HepG2 (cell line): ENCODE results near the gene GDF9. TPM values are rescaled to one million over a fixed set of nuclear protein-coding genes. Genes with fewer than 3 reads are reported as not detected.

Experiments
- ARID2 ChIP-seq: sonication (generic); formaldehyde crosslinking; IDR thresholded peaks from 2 replicates; pipeline ENCODE4 v1.8.1; 2022; ENCODE audit warnings: mild to moderate bottlenecking, missing genetic modification reagents, borderline replicate concordance
- ATAD3A ChIP-seq: sonication (generic); formaldehyde crosslinking; IDR thresholded peaks from 2 replicates; pipeline ENCODE4 v1.4.0; 2020; ENCODE audit warnings: missing genetic modification reagents
- ATM ChIP-seq: fragments of 450-650 bp; IDR thresholded peaks from 2 replicates; pipeline ENCODE4 v1.7.1; 2017; ENCODE audit warnings: mild to moderate bottlenecking, borderline replicate concordance
- ERF ChIP-seq: IDR thresholded peaks from 2 replicates; pipeline ENCODE4 v1.6.1; 2018; ENCODE audit warnings: missing biosample characterization, missing genetic modification reagents
- HNF4G ChIP-seq, 2 experiments: sonication (generic) in 1 of 2; formaldehyde crosslinking in 1 of 2; IDR thresholded peaks; 2 replicates each; pipeline versions ENCODE4 v1.4.0 to v1.6.1; 2011 to 2020; ENCODE audit warnings: borderline replicate concordance in 2 of 2, low read depth in 2 of 2, mild to moderate bottlenecking in 2 of 2, low read length in 1 of 2, missing genetic modification reagents in 1 of 2, moderate library complexity in 1 of 2
- KAT7 ChIP-seq: IDR thresholded peaks from 2 replicates; pipeline ENCODE4 v1.6.1; 2018; ENCODE audit warnings: borderline replicate concordance, missing compliant biosample characterization
- KDM6A ChIP-seq: IDR thresholded peaks from 2 replicates; pipeline ENCODE4 v1.6.1; 2016; ENCODE audit warnings: low read depth
- KMT2A ChIP-seq: sonication (generic); formaldehyde crosslinking; IDR thresholded peaks from 2 replicates; pipeline ENCODE4 v1.4.0; 2020; ENCODE audit warnings: missing genetic modification reagents
- MEIS2 ChIP-seq: sonication (generic); formaldehyde crosslinking; IDR thresholded peaks from 2 replicates; pipeline ENCODE4 v1.9.0; 2021; ENCODE audit warnings: mild to moderate bottlenecking, missing genetic modification reagents
- PAF1 ChIP-seq: IDR thresholded peaks from 2 replicates; pipeline ENCODE4 v1.6.1; 2016; ENCODE audit warnings: missing genetic modification reagents, missing compliant biosample characterization
- POLR2G ChIP-seq: fragments of 200-400 bp; formaldehyde crosslinking; IDR thresholded peaks from 2 replicates; pipeline ENCODE4 v1.6.1; 2018; ENCODE audit warnings: mild to moderate bottlenecking, low read depth, low read length, moderate library complexity
- SOX6 ChIP-seq, 2 experiments: fragments of 450-650 bp in 1 of 2; sonication (generic) in 1 of 2; formaldehyde crosslinking in 1 of 2; IDR thresholded peaks; 2 replicates each; pipeline versions ENCODE4 v1.4.0 to v1.6.1; 2017 to 2020; ENCODE audit warnings: antibody characterized with exemption in 1 of 2, mild to moderate bottlenecking in 1 of 2, missing genetic modification reagents in 1 of 2
- SRY ChIP-seq: sonication (generic); formaldehyde crosslinking; IDR thresholded peaks from 2 replicates; pipeline ENCODE4 v1.8.0; 2022; ENCODE audit warnings: mild to moderate bottlenecking, missing genetic modification reagents
- ZMYM4 ChIP-seq: sonication (generic); formaldehyde crosslinking; IDR thresholded peaks from 2 replicates; pipeline ENCODE4 v1.8.1; 2023; ENCODE audit warnings: mild to moderate bottlenecking, missing genetic modification reagents
- ZNF225 ChIP-seq: sonication (generic); formaldehyde crosslinking; IDR thresholded peaks from 2 replicates; pipeline ENCODE4 v1.4.0; 2020; ENCODE audit warnings: mild to moderate bottlenecking, missing genetic modification reagents
- ZNF337 ChIP-seq: sonication (generic); formaldehyde crosslinking; IDR thresholded peaks from 2 replicates; pipeline ENCODE4 v1.5.1; 2020; ENCODE audit warnings: missing genetic modification reagents, low read depth, mild to moderate bottlenecking, borderline replicate concordance
- ZNF34 ChIP-seq: sonication (generic); formaldehyde crosslinking; IDR thresholded peaks from 2 replicates; pipeline ENCODE4 v1.4.0; 2020; ENCODE audit warnings: mild to moderate bottlenecking, missing genetic modification reagents, borderline replicate concordance
- ZNF672 ChIP-seq: sonication (generic); formaldehyde crosslinking; IDR thresholded peaks from 2 replicates; pipeline ENCODE4 v1.8.1; 2022; ENCODE audit warnings: missing genetic modification reagents
- ZSCAN12 ChIP-seq: sonication (generic); formaldehyde crosslinking; IDR thresholded peaks from 2 replicates; pipeline ENCODE4 v1.9.0; 2021; ENCODE audit warnings: mild to moderate bottlenecking, missing genetic modification reagents
- polyA plus RNA-seq, 8 experiments: library from polyadenylated mRNA; depleted of rRNA in 3 of 8; stranded (reverse) in 7 of 8; unstranded in 1 of 8; fragments of >200 nt; fragmentation: Illumina TruSeq in 4 of 8; extraction: Trizol in 4 of 8; gene quantifications; 2 replicates each; pipeline versions ENCODE4 v1.2.1 to v1.2.3, GENCODE V29; 2011 to 2016; ENCODE audit warnings: low read depth in 4 of 8, missing spikeins in 1 of 8, mixed read lengths in 1 of 8; ENCODE audit not compliant: insufficient read depth in 1 of 8
- total RNA-seq, 5 experiments: library from RNA; depleted of rRNA; stranded (reverse); fragments of >200 nt; fragmentation: Illumina TruSeq; extraction: Trizol; gene quantifications; 2 replicates each; pipeline ENCODE4 v1.2.3, GENCODE V29; 2016; ENCODE audit warnings: low read depth in 1 of 5
- TF ChIP-seq, protein P1 (sequence below): sonication (generic); formaldehyde crosslinking; IDR thresholded peaks from 2 replicates; pipeline ENCODE4 v1.8.0; 2022; ENCODE audit warnings: mild to moderate bottlenecking, missing genetic modification reagents, moderate library complexity
- TF ChIP-seq, protein P2 (sequence below): sonication (generic); formaldehyde crosslinking; IDR thresholded peaks from 2 replicates; pipeline ENCODE4 v1.8.1; 2023; ENCODE audit warnings: mild to moderate bottlenecking, missing genetic modification reagents, borderline replicate concordance
- TF ChIP-seq, protein P3 (sequence below): sonication (generic); formaldehyde crosslinking; IDR thresholded peaks from 2 replicates; pipeline ENCODE4 v1.8.0; 2022; ENCODE audit warnings: missing genetic modification reagents, mild to moderate bottlenecking, borderline replicate concordance
- TF ChIP-seq, protein P4 (sequence below): sonication (generic); formaldehyde crosslinking; IDR thresholded peaks from 2 replicates; pipeline ENCODE4 v1.4.0; 2020; ENCODE audit warnings: mild to moderate bottlenecking, missing genetic modification reagents

The GDF9 gene
- total and polyA plus RNA-seq, 2 of the 13 experiments (the other 11 are each of a cell fraction or from before 2014, with no cell fraction given), result 0.33 to 0.38 TPM

DNA sequence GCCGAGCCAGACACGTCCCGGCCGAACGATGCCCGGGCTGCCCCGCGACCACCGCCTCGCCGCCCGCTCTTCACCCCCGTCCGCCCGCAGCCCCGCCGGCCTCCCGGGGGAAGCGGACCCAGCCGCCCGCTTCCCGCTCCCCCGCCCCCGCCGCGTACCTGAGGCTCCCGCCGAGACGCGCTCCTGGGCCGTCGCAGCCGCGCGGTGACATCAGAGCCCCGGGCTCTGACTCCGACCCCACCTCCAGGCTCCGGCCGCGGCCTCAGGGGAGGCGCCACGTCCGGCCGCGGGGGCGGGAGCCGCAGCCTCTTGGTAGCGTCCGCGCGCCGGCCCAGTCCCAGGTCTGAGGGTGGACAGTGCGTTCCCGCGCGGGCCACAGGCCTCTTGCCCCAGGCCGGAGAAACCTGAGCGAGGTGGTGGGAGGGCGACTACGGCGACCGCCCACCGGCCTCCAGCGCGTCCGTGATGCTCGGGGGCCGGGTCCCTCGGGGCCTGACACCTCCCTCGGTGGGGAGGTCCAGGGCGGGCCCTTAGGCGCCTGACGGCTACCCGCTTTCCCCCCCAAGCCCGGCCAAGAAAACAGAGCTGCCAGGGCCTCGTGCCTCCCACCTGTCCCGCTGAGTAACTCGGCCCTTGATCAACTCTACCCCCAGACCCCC lies 35.7 kb downstream of the GDF9 start, which contains the start of gene SHROOM1 (continued):
- TF ChIP-seq, protein P1, sequence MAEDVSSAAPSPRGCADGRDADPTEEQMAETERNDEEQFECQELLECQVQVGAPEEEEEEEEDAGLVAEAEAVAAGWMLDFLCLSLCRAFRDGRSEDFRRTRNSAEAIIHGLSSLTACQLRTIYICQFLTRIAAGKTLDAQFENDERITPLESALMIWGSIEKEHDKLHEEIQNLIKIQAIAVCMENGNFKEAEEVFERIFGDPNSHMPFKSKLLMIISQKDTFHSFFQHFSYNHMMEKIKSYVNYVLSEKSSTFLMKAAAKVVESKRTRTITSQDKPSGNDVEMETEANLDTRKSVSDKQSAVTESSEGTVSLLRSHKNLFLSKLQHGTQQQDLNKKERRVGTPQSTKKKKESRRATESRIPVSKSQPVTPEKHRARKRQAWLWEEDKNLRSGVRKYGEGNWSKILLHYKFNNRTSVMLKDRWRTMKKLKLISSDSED (CRISPR knock-in tag), result no peak
- TF ChIP-seq ARID2 (CRISPR knock-in tag) (no peak), ERF (peak; percentile 45), KAT7 (CRISPR knock-in tag) (peak; percentile 68), POLR2G (peak; percentile 87; the same call in 1 of the 2 replicates), SOX6 (IDR thresholded peaks at IDR 0.05) (no peak), SOX6 (CRISPR knock-in tag; IDR thresholded peaks at IDR 0.05) (no peak; the same call in 1 of the 2 replicates), KDM6A (no peak), MEIS2 (CRISPR knock-in tag) (no peak; the same call in 1 of the 2 replicates), HNF4G (IDR thresholded peaks at IDR 0.05; ENCODE audit: borderline replicate concordance, low read depth, low read length) (0 out of 2 replicates have a peak, but pooled peaks have one; percentile 7), HNF4G (CRISPR knock-in tag; IDR thresholded peaks at IDR 0.05; ENCODE audit: borderline replicate concordance, low read depth) (no peak), ATAD3A (no peak), ZNF34 (CRISPR knock-in tag) (no peak), ZNF337 (CRISPR knock-in tag) (no peak), PAF1 (no peak), KMT2A (CRISPR knock-in tag) (no peak), ZMYM4 (CRISPR knock-in tag) (no peak; the same call in none of the 2 replicates), ATM (no peak), ZSCAN12 (CRISPR knock-in tag) (no peak), SRY (CRISPR knock-in tag) (no peak), ZNF672 (CRISPR knock-in tag) (0 out of 2 replicates have a peak, but pooled peaks have one; percentile 5), ZNF225 (CRISPR knock-in tag) (peak; percentile 17; the same call in 1 of the 2 replicates)
- TF ChIP-seq, protein P2, sequence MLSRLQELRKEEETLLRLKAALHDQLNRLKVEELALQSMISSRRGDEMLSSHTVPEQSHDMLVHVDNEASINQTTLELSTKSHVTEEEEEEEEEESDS (CRISPR knock-in tag), result no peak; the same call in 1 of the 2 replicates
- TF ChIP-seq, protein P3, sequence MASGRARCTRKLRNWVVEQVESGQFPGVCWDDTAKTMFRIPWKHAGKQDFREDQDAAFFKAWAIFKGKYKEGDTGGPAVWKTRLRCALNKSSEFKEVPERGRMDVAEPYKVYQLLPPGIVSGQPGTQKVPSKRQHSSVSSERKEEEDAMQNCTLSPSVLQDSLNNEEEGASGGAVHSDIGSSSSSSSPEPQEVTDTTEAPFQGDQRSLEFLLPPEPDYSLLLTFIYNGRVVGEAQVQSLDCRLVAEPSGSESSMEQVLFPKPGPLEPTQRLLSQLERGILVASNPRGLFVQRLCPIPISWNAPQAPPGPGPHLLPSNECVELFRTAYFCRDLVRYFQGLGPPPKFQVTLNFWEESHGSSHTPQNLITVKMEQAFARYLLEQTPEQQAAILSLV, result peak; percentile 52; the same call in 1 of the 2 replicates
- TF ChIP-seq, protein P4, sequence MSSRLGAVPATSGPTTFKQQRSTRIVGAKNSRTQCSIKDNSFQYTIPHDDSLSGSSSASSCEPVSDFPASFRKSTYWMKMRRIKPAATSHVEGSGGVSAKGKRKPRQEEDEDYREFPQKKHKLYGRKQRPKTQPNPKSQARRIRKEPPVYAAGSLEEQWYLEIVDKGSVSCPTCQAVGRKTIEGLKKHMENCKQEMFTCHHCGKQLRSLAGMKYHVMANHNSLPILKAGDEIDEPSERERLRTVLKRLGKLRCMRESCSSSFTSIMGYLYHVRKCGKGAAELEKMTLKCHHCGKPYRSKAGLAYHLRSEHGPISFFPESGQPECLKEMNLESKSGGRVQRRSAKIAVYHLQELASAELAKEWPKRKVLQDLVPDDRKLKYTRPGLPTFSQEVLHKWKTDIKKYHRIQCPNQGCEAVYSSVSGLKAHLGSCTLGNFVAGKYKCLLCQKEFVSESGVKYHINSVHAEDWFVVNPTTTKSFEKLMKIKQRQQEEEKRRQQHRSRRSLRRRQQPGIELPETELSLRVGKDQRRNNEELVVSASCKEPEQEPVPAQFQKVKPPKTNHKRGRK, result no peak
